ENCODE measurements around the gene ITGBL1.

ITGBL1 gene

GRCh38 chr13:101453784-101454201 lies 1.3 kb downstream of the ITGBL1 start:
- no peak for DNase-seq

- no peak for DNase-seq
These were observed 2.3 kb downstream of the ITGBL1 start for GRCh38 chr13:101454767-101455166.

- no peak for DNase-seq
These were observed 3.4 kb downstream of the ITGBL1 start for GRCh38 chr13:101455863-101456262.

GRCh38 chr13:101457176-101457575 lies 4.7 kb downstream of the ITGBL1 start:
- no peak for DNase-seq

- DNase-seq = peak; percentile 12
These were observed 13.4 kb downstream of the ITGBL1 start for GRCh38 chr13:101465877-101466276.

GRCh38 chr13:101467415-101467814 lies 14.9 kb downstream of the ITGBL1 start:
- no peak for DNase-seq

GRCh38 chr13:101473458-101473857 lies 21.0 kb downstream of the ITGBL1 start:
- no peak for DNase-seq

GRCh38 chr13:101474419-101474957 lies 22.0 kb downstream of the ITGBL1 start:
- DNase-seq = no peak

- DNase-seq = no peak
These were observed 23.1 kb downstream of the ITGBL1 start for GRCh38 chr13:101475536-101475935.

- DNase-seq = no peak
These were observed 28.9 kb downstream of the ITGBL1 start for GRCh38 chr13:101481421-101481820.

- DNase-seq = no peak
These were observed 34.4 kb downstream of the ITGBL1 start for GRCh38 chr13:101486708-101487437.

- no peak for DNase-seq
These were observed 35.0 kb downstream of the ITGBL1 start for GRCh38 chr13:101487438-101487830.

GRCh38 chr13:101488734-101489133 lies 36.3 kb downstream of the ITGBL1 start:
- DNase-seq = no peak

- DNase-seq = no peak
These were observed 37.3 kb downstream of the ITGBL1 start for GRCh38 chr13:101489643-101490405.

GRCh38 chr13:101490406-101491015 lies 38.0 kb downstream of the ITGBL1 start:
- DNase-seq = no peak

- DNase-seq = no peak
These were observed 39.9 kb downstream of the ITGBL1 start for GRCh38 chr13:101492251-101492910.

GRCh38 chr13:101493541-101493940 lies 41.1 kb downstream of the ITGBL1 start:
- no peak for DNase-seq

GRCh38 chr13:101499406-101499805 lies 46.9 kb downstream of the ITGBL1 start:
- DNase-seq = no peak

GRCh38 chr13:101502618-101503017 lies 50.1 kb downstream of the ITGBL1 start:
- no peak for DNase-seq

- no peak for DNase-seq
These were observed 58.7 kb downstream of the ITGBL1 start for GRCh38 chr13:101511161-101511560.

- DNase-seq = no peak
These were observed 59.3 kb downstream of the ITGBL1 start for GRCh38 chr13:101511766-101512165.

- no peak for DNase-seq
These were observed 60.2 kb downstream of the ITGBL1 start for GRCh38 chr13:101512650-101513049.

GRCh38 chr13:101514100-101514499 lies 61.6 kb downstream of the ITGBL1 start:
- DNase-seq = no peak
